Measurements from ENCODE around the gene ANKRD29. TPM values are rescaled to one million over a fixed set of nuclear protein-coding genes. Genes with fewer than 3 reads are reported as not detected.

Gene ANKRD29
- total RNA-seq, 2 experiments from 2014 or later = not detected

DNA sequence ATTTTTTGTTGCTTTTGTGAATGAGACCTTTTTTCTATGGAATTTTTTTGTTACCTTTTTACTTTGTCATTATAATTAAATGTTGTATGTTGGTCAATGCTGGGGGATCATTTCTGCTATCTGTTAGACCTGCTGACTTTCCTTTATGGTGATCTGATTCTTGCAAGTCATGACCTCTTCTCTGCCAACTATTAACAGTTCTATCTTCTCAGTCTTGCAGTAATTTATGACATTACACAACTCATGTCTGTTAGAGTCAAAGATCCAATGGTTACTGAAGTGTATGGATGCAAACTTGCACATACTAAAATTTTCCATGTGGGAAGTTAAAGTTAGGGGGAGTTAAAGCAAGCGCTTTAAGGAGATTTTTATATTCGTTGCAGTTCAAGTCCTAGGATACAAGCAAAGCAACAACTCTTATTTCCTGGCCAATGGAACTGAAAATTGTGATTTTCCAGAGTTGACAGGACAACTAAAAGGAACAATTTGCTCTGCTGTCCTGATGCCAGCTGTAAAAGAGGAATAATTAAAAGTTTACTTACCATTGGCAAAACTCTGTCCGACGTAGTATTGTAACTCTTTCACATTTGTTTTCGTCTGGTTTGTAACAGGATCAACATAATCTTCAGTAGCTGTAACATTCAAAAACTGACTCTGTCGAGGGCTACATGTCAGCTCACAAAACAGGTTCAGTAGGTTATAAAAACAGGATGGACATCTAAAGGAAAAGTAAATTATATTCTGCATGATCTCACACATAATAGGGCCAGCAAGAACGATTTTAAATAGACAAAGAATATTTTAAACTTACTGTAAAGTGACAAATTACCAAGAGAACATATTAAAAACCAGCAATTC, 94.2 kb downstream of the ANKRD29 start:
- no peak overlapping the region for H3K27ac Mint-ChIP-seq
- intact Hi-C loops (cut with micrococcal nuclease) = no loop called here

DNA sequence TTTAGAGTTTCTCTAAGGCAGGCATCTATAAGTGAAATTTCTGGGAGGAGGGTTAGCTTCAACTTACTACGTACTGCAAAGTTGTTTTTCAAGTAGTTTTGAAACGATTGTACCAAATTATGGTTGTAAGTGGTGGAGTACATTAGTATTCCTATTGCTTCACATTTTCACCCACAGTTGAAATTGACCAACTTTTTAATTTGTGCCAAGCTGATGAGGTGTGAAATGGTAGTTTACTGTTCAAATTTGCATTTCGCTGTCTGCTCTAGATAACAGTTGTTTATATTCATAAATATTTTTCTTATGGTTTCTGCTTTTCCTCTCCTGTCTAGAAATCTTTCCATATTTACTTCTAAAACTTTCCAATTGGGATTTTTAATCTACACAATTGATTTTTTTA, 95.0 kb downstream of the ANKRD29 start:
- no peak overlapping the region for H3K4me3 Mint-ChIP-seq
- no peaks in the 10 kb centered on the region for H3K9me3 Mint-ChIP-seq
- TF ChIP-seq CTCF (IDR thresholded peaks at IDR 0.05) = no peak
- H3K27ac Mint-ChIP-seq = no peak overlapping the region
- ChIA-PET POLR2A (no interaction called here), CTCF (no interaction called here)
- ATAC-seq (no peak), DNase-seq (no peak)
- no peaks in the 10 kb centered on the region for H3K27me3 Mint-ChIP-seq
- peaks cover 29% of the 10 kb centered on the region for H3K4me1 Mint-ChIP-seq (ENCODE audit: low read depth)
- peaks cover 48% of the 10 kb centered on the region for H3K36me3 Mint-ChIP-seq (ENCODE audit: low read depth)
- intact Hi-C loops (cut with micrococcal nuclease) = no loop called here

More for the DNA sequence above, 94.2 kb downstream of the ANKRD29 start:
- no peaks in the 10 kb centered on the region for H3K27me3 Mint-ChIP-seq
- CTCF ChIA-PET = interaction anchor here (0.8 kb wide), 1 partner anchor 52 kb away, joined by 3 read pairs; no protein-coding TSS in a partner anchor
- POLR2A ChIA-PET = no interaction called here
- no peak for ATAC-seq
- H3K4me1 Mint-ChIP-seq (ENCODE audit: low read depth) = peaks cover 29% of the 10 kb centered on the region
- H3K9me3 Mint-ChIP-seq = no peaks in the 10 kb centered on the region
- no peak overlapping the region for H3K4me3 Mint-ChIP-seq
- no peak for TF ChIP-seq CTCF (IDR thresholded peaks at IDR 0.05)
- no peak for DNase-seq
- H3K36me3 Mint-ChIP-seq (ENCODE audit: low read depth) = peaks cover 47% of the 10 kb centered on the region

GRCh38 chr18:23565916-23566547, 96.7 kb downstream of the ANKRD29 start:
- POLR2A ChIA-PET = no interaction called here
- CTCF ChIA-PET = interaction anchor here (1.3 kb wide), 1 partner anchor 50 kb away, joined by 5 read pairs; no protein-coding TSS in a partner anchor
- Mint-ChIP-seq H3K27ac (no peak overlapping the region), H3K4me3 (no peak overlapping the region), H3K36me3 (ENCODE audit: low read depth) (peaks cover 53% of the 10 kb centered on the region), H3K4me1 (ENCODE audit: low read depth) (peaks cover 22% of the 10 kb centered on the region), H3K9me3 (no peaks in the 10 kb centered on the region), H3K27me3 (no peaks in the 10 kb centered on the region)
- DNase-seq (no peak), ATAC-seq (no peak)
- intact Hi-C loops (cut with micrococcal nuclease) = no loop called here
- no peak for TF ChIP-seq CTCF (IDR thresholded peaks at IDR 0.05)

- POLR2A ChIA-PET = no interaction called here
- Mint-ChIP-seq H3K4me3 (no peak overlapping the region), H3K4me1 (ENCODE audit: low read depth) (peaks cover 16% of the 10 kb centered on the region), H3K27me3 (no peaks in the 10 kb centered on the region), H3K9me3 (no peaks in the 10 kb centered on the region), H3K36me3 (ENCODE audit: low read depth) (peaks cover 42% of the 10 kb centered on the region), H3K27ac (peak overlapping the region; percentile 28)
- peak; percentile 55 for DNase-seq
- TF ChIP-seq CTCF (IDR thresholded peaks at IDR 0.05) = no peak
- CTCF ChIA-PET = interaction anchor here (1.2 kb wide), 1 partner anchor 18 kb away, joined by 3 read pairs; no protein-coding TSS in a partner anchor
- ATAC-seq = peak; percentile 95
- intact Hi-C loops (cut with micrococcal nuclease) = no loop called here
Observed at GRCh38 chr18:23563377-23564043, 99.2 kb downstream of the ANKRD29 start.
